Endothelial cell of umbilical vein (primary cell): ENCODE results near the gene NXPH4. TPM values are rescaled to one million over a fixed set of nuclear protein-coding genes. Genes with fewer than 3 reads are reported as not detected.

Experiments
- BruUV-seq: library from RNA; stranded (reverse); fragments of 400-500 nt; replicated peaks from 2 replicates; lab custom pipeline; 2021; lab: Mats Ljungman, UMichigan
- CTCF ChIA-PET: fragments of 300-600, 350-600 bp; sonication (Branson Sonifier 250); formaldehyde crosslinking; loops from one replicate; lab custom pipeline; 2021; ENCODE audit warnings: antibody characterized with exemption, inconsistent platforms; lab: Charles Lee
- POLR2A ChIA-PET: fragments of 300-600, 350-600 bp; sonication (Branson Sonifier 250); formaldehyde crosslinking; loops from one replicate; lab custom pipeline; 2021; ENCODE audit warnings: antibody characterized with exemption, inconsistent platforms; lab: Charles Lee
- DNase-seq: peaks from one replicate; pipeline ENCODE4 v3.0.0-alpha.2; 2011; ENCODE audit warnings: low read depth, low spot score
- FAIRE-seq: peaks from 2 replicates; lab custom pipeline; 2011; peaks lifted over from hg19 to GRCh38; lab: Jason Lieb, UNC
- H2AFZ ChIP-seq: 2 replicates; pipeline ENCODE4 v1.6.0; 2012; ENCODE audit warnings: low read depth, low read length, control low read depth, inconsistent platforms
- H3K27ac ChIP-seq: 2 replicates; pipeline ENCODE4 v1.5.1; 2011; ENCODE audit warnings: low read depth, mild to moderate bottlenecking, control low read depth, low read length, moderate library complexity; ENCODE audit not compliant: insufficient read depth
- H3K27me3 ChIP-seq, 2 experiments: 2 replicates each; pipeline versions ENCODE4 v1.6.0 to v1.6.1; 2011; ENCODE audit warnings: low read length in 2 of 2, mixed read lengths in 1 of 2; ENCODE audit not compliant: control insufficient read depth in 2 of 2, insufficient read depth in 2 of 2
- H3K36me3 ChIP-seq, 2 experiments: 2 replicates in 1 of 2; 3 replicates in 1 of 2; pipeline ENCODE4 v1.5.1; 2011; ENCODE audit warnings: low read length in 2 of 2, mild to moderate bottlenecking in 1 of 2, moderate library complexity in 1 of 2; ENCODE audit not compliant: control insufficient read depth in 2 of 2, insufficient read depth in 2 of 2; ENCODE audit errors: extremely low read depth in 1 of 2
- H3K4me1 ChIP-seq: 3 replicates; pipeline ENCODE4 v1.5.1; 2011; ENCODE audit warnings: mild to moderate bottlenecking, low read length; ENCODE audit not compliant: control insufficient read depth, insufficient read depth; ENCODE audit errors: extremely low read depth
- H3K4me2 ChIP-seq: 2 replicates; pipeline ENCODE4 v1.6.1; 2011; ENCODE audit warnings: low read length, control low read depth, mixed read lengths; ENCODE audit not compliant: insufficient read depth
- H3K4me3 ChIP-seq, 3 experiments: fragments of 200-600 bp in 1 of 3; sonication (generic), shearing (Covaris generic) in 1 of 3; replicated peaks in 1 of 3; 2 replicates each; pipeline ENCODE4 v1.5.1; 2011 to 2016; ENCODE audit warnings: control low read depth in 3 of 3, low read length in 3 of 3, mild to moderate bottlenecking in 2 of 3, inconsistent platforms in 1 of 3, low read depth in 1 of 3, moderate library complexity in 1 of 3; ENCODE audit not compliant: insufficient read depth in 1 of 3
- H3K79me2 ChIP-seq: 2 replicates; pipeline ENCODE4 v1.6.0; 2012; ENCODE audit warnings: low read length, inconsistent platforms; ENCODE audit not compliant: control insufficient read depth, insufficient read depth
- H3K9ac ChIP-seq: replicated peaks from 2 replicates; pipeline ENCODE3; 2011; ENCODE audit warnings: low read length, control low read depth; ENCODE audit not compliant: insufficient read depth; ENCODE audit errors: extremely low read depth
- H3K9me1 ChIP-seq: replicated peaks from 3 replicates; pipeline ENCODE4 v1.6.0; 2011; ENCODE audit warnings: mild to moderate bottlenecking, low read length; ENCODE audit not compliant: control insufficient read depth, insufficient read depth; ENCODE audit errors: extremely low read depth
- H3K9me3 ChIP-seq: replicated peaks from 2 replicates; pipeline ENCODE4 v1.5.1; 2012; ENCODE audit warnings: low read length, inconsistent platforms; ENCODE audit not compliant: control insufficient read depth, insufficient read depth
- H4K20me1 ChIP-seq: replicated peaks from 2 replicates; pipeline ENCODE3; 2011; ENCODE audit warnings: mild to moderate bottlenecking, low read length; ENCODE audit not compliant: control insufficient read depth, insufficient read depth; ENCODE audit errors: extremely low read depth
- CTCF ChIP-seq, 2 donors: IDR thresholded peaks; 1 replicate in 1 of 2; 2 replicates in 1 of 2; pipeline ENCODE4 v1.5.1; 2011; ENCODE audit warnings: low read length in 2 of 2, mild to moderate bottlenecking in 2 of 2, moderate library complexity in 2 of 2, control low read depth in 1 of 2, inconsistent platforms in 1 of 2, low read depth in 1 of 2; ENCODE audit not compliant: insufficient read depth in 1 of 2; ENCODE audit errors: extremely low read depth in 1 of 2
- EZH2 ChIP-seq: IDR thresholded peaks from 2 replicates; pipeline ENCODE4 v1.6.1; 2012; ENCODE audit warnings: borderline replicate concordance, low read depth, mild to moderate bottlenecking, moderate library complexity, low read length, inconsistent platforms; ENCODE audit not compliant: severe bottlenecking
- FOS ChIP-seq: IDR thresholded peaks from 2 replicates; pipeline ENCODE4 v1.6.1; 2011; ENCODE audit warnings: mild to moderate bottlenecking, low read length, moderate library complexity, borderline replicate concordance; ENCODE audit not compliant: insufficient read depth
- JUN ChIP-seq: IDR thresholded peaks from 2 replicates; pipeline ENCODE4 v1.6.1; 2011; ENCODE audit warnings: borderline replicate concordance, low read depth; ENCODE audit not compliant: insufficient read length, insufficient read depth
- MYC ChIP-seq: IDR thresholded peaks from one replicate; pipeline ENCODE4 v1.6.1; 2011; ENCODE audit warnings: mild to moderate bottlenecking, low read depth, low read length
- dilution Hi-C: fragments of 300-500 bp; cut with MboI; formaldehyde crosslinking; loops from one replicate; pipeline ENCODE4 v1.15.0; 2019; ENCODE audit warnings: low sequenced_read_pairs; ENCODE audit not compliant: extremely low pct_ligation_motif_present
- intact Hi-C: fragments of 100-400 bp; cut with micrococcal nuclease; formaldehyde crosslinking; loops from one replicate; pipeline ENCODE4 v1.10.0; 2022
- polyA plus RNA-seq, 4 experiments: library from polyadenylated mRNA; depleted of rRNA in 3 of 4; stranded (reverse) in 3 of 4; unstranded in 1 of 4; fragments of >200 nt; gene quantifications; 2 replicates each; pipeline versions ENCODE4 v1.2.1 to v1.2.3, GENCODE V29; 2011 to 2012; ENCODE audit warnings: missing spikeins in 1 of 4
- total RNA-seq: library from RNA; stranded (reverse); gene quantifications from 2 replicates; pipeline ENCODE4 v1.2.3, GENCODE V29; 2021

NXPH4 gene
- total and polyA plus RNA-seq, 2 donors (not counting 3 experiments of a cell fraction or from before 2014, with no cell fraction given), result 0.07 TPM; not detected in 1

- no peaks in the 10 kb centered on the region for H3K4me1 ChIP-seq
- ChIA-PET POLR2A (no interaction called here), CTCF (interaction anchor here (0.9 to 10.0 kb wide), 5 partner anchors 18 to 78 kb away, joined by 3 to 109 read pairs (median 4); partner anchors contain the start of gene LRP1)
- no peaks in the 10 kb centered on the region for H3K79me2 ChIP-seq
- DNase-seq (peak; percentile 29), FAIRE-seq (no peak)
- intact Hi-C loops, result no loop called here
- H3K36me3 ChIP-seq, result no peaks in the 10 kb centered on the region
- no peaks in the 10 kb centered on the region for H3K9me1 ChIP-seq
- no peaks in the 10 kb centered on the region for H3K9me3 ChIP-seq
- H3K27me3 ChIP-seq, result no peaks in the 10 kb centered on the region
- H2AFZ ChIP-seq, result no peak overlapping the region
- H3K9ac ChIP-seq, result no peak overlapping the region
- no peak for TF ChIP-seq EZH2
- TF ChIP-seq FOS, result no peak
- no peaks in the 10 kb centered on the region for H4K20me1 ChIP-seq
- H3K4me2 ChIP-seq, result no peak overlapping the region
- BruUV-seq, result no TSS peak
- no peak overlapping the region for H3K27ac ChIP-seq
- dilution Hi-C loops, result no loop called here
- no peak overlapping the region for H3K4me3 ChIP-seq
Observed at GRCh38 chr12:57190037-57190436, 26.6 kb upstream of the NXPH4 start.

- H2AFZ ChIP-seq, result no peak overlapping the region
- H3K79me2 ChIP-seq, result no peaks in the 10 kb centered on the region
- ChIA-PET POLR2A (no interaction called here), CTCF (interaction anchor here (0.9 to 10.0 kb wide), 3 partner anchors 19 to 63 kb away, joined by 3 to 109 read pairs (median 4); partner anchors contain the start of gene LRP1)
- no TSS peak for BruUV-seq
- no peak overlapping the region for H3K9ac ChIP-seq
- H3K27ac ChIP-seq, result no peak overlapping the region
- FAIRE-seq (no peak), DNase-seq (no peak)
- H3K9me3 ChIP-seq, result no peaks in the 10 kb centered on the region
- no peak for TF ChIP-seq CTCF (IDR thresholded peaks at IDR 0.05; ENCODE audit: extremely low read depth in 1 of 2, insufficient read depth in 1 of 2, low read depth in 1 of 2, low read length in 2 of 2)
- no peak for TF ChIP-seq JUN
- TF ChIP-seq MYC, result no peak
- dilution Hi-C loops (no loop called here), intact Hi-C loops (no loop called here)
- H3K9me1 ChIP-seq, result no peaks in the 10 kb centered on the region
- no peak overlapping the region for H3K4me3 ChIP-seq
- no peaks in the 10 kb centered on the region for H3K36me3 ChIP-seq
- H3K27me3 ChIP-seq, result no peaks in the 10 kb centered on the region
- no peak overlapping the region for H3K4me2 ChIP-seq
- no peaks in the 10 kb centered on the region for H3K4me1 ChIP-seq
- H4K20me1 ChIP-seq, result no peaks in the 10 kb centered on the region
Observed at GRCh38 chr12:57190821-57191220, 25.8 kb upstream of the NXPH4 start.
